Bronchial epithelial cell (primary cell): ENCODE data around the gene ARHGAP6. TPM values are rescaled to one million over a fixed set of nuclear protein-coding genes. Genes with fewer than 3 reads are reported as not detected.
"Not testable (repeated sequence)": the region's sequence is repeated elsewhere in the genome, so short reads cannot be mapped to it uniquely, and the experiment has no call there.

Source experiments
- DNase-seq: peaks from one replicate; pipeline ENCODE4 v3.0.0-alpha.2; 2010; ENCODE audit warnings: low read depth
- FAIRE-seq: peaks from 2 replicates; lab custom pipeline; 2011; peaks lifted over from hg19 to GRCh38; lab: Jason Lieb, UNC
- H3K27me3 ChIP-seq: 2 replicates; pipeline ENCODE4 v1.5.1; 2011; ENCODE audit warnings: low read length; ENCODE audit not compliant: control insufficient read depth, insufficient read depth
- H3K36me3 ChIP-seq: 2 replicates; pipeline ENCODE4 v1.5.1; 2011; ENCODE audit warnings: low read length; ENCODE audit not compliant: control insufficient read depth, insufficient read depth
- H3K4me3 ChIP-seq: 2 replicates; pipeline ENCODE4 v1.5.1; 2011; ENCODE audit warnings: mild to moderate bottlenecking, low read depth, low read length, control low read depth
- CTCF ChIP-seq: IDR thresholded peaks from 2 replicates; pipeline ENCODE4 v1.5.1; 2011; ENCODE audit warnings: mild to moderate bottlenecking, moderate library complexity, low read length, control low read depth, inconsistent platforms; ENCODE audit not compliant: insufficient read depth, severe bottlenecking
- total RNA-seq: library from RNA; depleted of rRNA; stranded (reverse); fragments of >200 nt; gene quantifications from 2 replicates; pipeline ENCODE4 v1.2.1, GENCODE V29; 2014

Gene ARHGAP6
- total RNA-seq, 1 donor from 2014 or later: under 0.01 TPM

- FAIRE-seq (no peak), DNase-seq (no peak)
- Histone ChIP-seq H3K4me3 (no peak overlapping the region), H3K36me3 (no peaks in the 10 kb centered on the region), H3K27me3 (no peaks in the 10 kb centered on the region)
- peak; percentile 28 for TF ChIP-seq CTCF
These were observed 134.5 kb downstream of the ARHGAP6 start for GRCh38 chrX:11531226-11531625.

GRCh38 chrX:11530621-11531020 is 135.1 kb downstream of the ARHGAP6 start:
- TF ChIP-seq CTCF: no peak
- Histone ChIP-seq H3K36me3 (no peaks in the 10 kb centered on the region), H3K4me3 (no peak overlapping the region), H3K27me3 (no peaks in the 10 kb centered on the region)
- no peak for DNase-seq
- no peak for FAIRE-seq

- DNase-seq (no peak), FAIRE-seq (no peak)
- Histone ChIP-seq H3K36me3 (no peaks in the 10 kb centered on the region), H3K27me3 (no peaks in the 10 kb centered on the region), H3K4me3 (no peak overlapping the region)
- no peak for TF ChIP-seq CTCF
These were observed 137.1 kb downstream of the ARHGAP6 start for GRCh38 chrX:11528623-11529022.

GRCh38 chrX:11525685-11526084 is 140.0 kb downstream of the ARHGAP6 start:
- Histone ChIP-seq H3K4me3 (no peak overlapping the region), H3K27me3 (no peaks in the 10 kb centered on the region), H3K36me3 (no peaks in the 10 kb centered on the region)
- no peak for TF ChIP-seq CTCF
- DNase-seq: no peak
- no peak for FAIRE-seq

GRCh38 chrX:11519234-11519633 is 146.5 kb downstream of the ARHGAP6 start:
- H3K4me3 ChIP-seq, DNase-seq, H3K27me3 ChIP-seq, FAIRE-seq, H3K36me3 ChIP-seq: not testable (repeated sequence)

GRCh38 chrX:11509786-11510185 is 155.9 kb downstream of the ARHGAP6 start:
- DNase-seq: no peak
- H3K27me3 ChIP-seq: no peaks in the 10 kb centered on the region
- no peak overlapping the region for H3K4me3 ChIP-seq
- no peak for TF ChIP-seq CTCF
- FAIRE-seq: no peak
- no peaks in the 10 kb centered on the region for H3K36me3 ChIP-seq
